Fibroblast of the aortic adventitia (primary cell): ENCODE data around the gene SLIT1. TPM values are rescaled to one million over a fixed set of nuclear protein-coding genes. Genes with fewer than 3 reads are reported as not detected.

Experiments used
- DNase-seq: peaks from one replicate; pipeline ENCODE4 v3.0.0-alpha.2; 2010; ENCODE audit warnings: low read depth
- H3K4me3 ChIP-seq: 2 replicates; pipeline ENCODE4 v1.5.1; 2011; ENCODE audit warnings: low read depth, mild to moderate bottlenecking, control low read depth, low read length, moderate library complexity
- CTCF ChIP-seq: IDR thresholded peaks from 2 replicates; pipeline ENCODE4 v1.5.1; 2011; ENCODE audit warnings: mild to moderate bottlenecking, low read length, control low read depth, inconsistent platforms; ENCODE audit not compliant: insufficient read depth
- total RNA-seq: library from RNA; depleted of rRNA; stranded (reverse); fragments of >200 nt; gene quantifications from 2 replicates; pipeline ENCODE4 v1.2.3, GENCODE V29; 2012; ENCODE audit warnings: low replicate concordance

The SLIT1 gene
- total RNA-seq, 1 donor = 0.09 TPM

GRCh38 chr10:97103316-97104080 lies 82.3 kb downstream of the SLIT1 start:
- no peak overlapping the region for H3K4me3 ChIP-seq
- TF ChIP-seq CTCF = no peak
- no peak for DNase-seq

- no peak for TF ChIP-seq CTCF
- H3K4me3 ChIP-seq = no peak overlapping the region
- no peak for DNase-seq
These were observed 83.3 kb downstream of the SLIT1 start for GRCh38 chr10:97102441-97102840.

DNA sequence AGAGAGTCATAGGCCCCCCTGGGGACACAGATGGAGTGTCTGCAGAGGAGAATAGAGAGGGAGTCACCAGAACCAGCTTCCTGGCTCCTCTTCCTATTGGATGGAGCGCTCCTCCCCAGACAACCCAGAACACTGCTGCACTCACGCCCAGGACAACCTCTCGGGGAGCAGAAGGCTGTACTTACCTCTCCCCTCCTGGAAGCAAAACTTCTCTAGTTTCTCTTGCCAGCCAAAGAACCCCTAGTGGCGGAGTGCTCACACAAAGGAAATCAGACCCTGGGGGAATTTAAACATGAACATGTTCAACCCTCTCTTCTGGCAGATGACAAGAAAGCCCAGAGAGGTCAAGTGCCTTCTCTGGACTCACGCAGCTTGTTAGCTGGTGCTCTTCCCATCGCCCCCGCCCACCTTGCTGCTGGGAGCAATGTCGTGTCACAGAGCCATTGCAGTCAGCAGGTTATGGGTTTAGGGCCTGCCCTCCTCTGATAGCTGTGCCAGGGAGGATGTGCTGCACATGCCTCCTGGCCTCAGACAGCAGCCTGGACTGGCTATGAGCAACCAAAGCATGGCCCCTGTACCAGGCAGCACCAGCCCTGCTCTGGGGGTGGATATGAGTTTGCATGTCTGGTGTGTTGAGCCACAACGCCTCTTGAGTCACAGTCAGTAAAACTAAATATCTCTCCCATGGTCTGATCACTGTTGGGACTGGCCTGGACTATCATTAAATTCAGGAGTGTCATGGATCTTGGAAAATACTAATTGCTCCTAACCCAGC lies 84.4 kb downstream of the SLIT1 start:
- no peak overlapping the region for H3K4me3 ChIP-seq
- no peak for DNase-seq
- no peak for TF ChIP-seq CTCF

DNA sequence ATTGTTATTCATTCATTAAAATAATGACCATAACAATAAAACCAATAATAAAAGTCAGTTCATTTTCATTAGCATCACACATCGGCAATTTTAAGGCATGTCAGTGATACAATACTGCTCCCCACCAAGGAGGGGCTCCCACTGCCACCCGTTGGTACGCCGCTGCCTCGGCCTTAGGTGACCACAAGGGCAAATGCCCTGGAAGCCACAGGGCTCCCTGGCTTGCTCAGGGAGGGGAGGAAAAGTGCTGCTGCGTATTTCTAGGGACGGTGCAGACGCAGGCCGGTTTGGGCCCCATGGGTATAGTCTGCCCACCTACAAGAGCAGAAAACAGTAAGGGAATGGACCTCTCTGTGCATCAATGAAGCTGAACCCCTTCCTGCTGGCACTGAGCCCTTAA lies 85.1 kb downstream of the SLIT1 start:
- DNase-seq = no peak
- H3K4me3 ChIP-seq = no peak overlapping the region
- no peak for TF ChIP-seq CTCF

DNA sequence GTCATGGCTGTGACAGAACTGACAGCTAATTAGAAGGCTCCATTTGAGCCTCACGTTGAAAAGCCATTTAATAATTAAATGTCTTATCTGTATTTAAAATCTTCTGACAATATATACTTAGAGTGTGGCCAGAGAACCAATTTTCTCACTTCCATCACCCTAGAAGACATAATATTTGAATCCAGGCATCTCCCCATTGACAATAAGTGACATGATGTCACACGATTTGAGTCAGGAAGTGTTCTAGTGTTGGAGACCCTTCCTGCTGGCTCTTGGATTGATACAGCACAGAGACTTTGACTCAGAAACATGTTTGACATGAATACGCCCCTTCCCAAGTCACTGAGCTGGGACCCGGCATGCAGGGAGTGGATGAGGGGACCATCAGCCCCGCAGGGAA lies 85.9 kb downstream of the SLIT1 start:
- TF ChIP-seq CTCF = no peak
- no peak overlapping the region for H3K4me3 ChIP-seq
- no peak for DNase-seq

DNA sequence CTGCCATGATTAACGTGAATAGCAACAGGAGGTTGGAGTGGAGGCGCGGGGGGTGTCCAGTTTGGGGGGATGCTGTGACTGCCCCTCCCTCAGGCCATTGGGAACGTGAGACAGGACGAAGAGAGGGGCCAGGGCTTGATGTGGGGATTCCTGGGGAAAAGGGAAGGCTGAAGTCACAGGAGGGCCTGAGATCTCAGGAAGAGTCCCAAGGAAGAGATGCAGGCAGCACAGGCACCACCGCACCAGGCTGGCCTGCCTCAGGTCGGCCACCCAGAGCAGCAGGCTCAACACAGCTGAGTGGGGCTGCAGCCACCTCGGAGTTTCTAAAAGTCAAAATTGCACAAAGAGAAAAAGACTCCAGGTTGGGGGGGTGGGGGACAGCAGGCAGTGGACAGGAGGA lies 86.7 kb downstream of the SLIT1 start:
- no peak overlapping the region for H3K4me3 ChIP-seq
- no peak for DNase-seq
- no peak for TF ChIP-seq CTCF
